Ascending aorta (tissue), 2 donors: ENCODE measurements around the gene FLNB. TPM values are rescaled to one million over a fixed set of nuclear protein-coding genes. Genes with fewer than 3 reads are reported as not detected.

Source experiments
- DNase-seq, 2 donors: peaks; one replicate each; pipeline ENCODE4 v3.0.0-alpha.2; 2019; ENCODE audit warnings: low spot score in 2 of 2
- H3K27ac ChIP-seq, 2 donors: fragments of 200-600 bp; sonication (generic); one replicate each; pipeline ENCODE4 v1.5.1; 2016 to 2017; ENCODE audit warnings: mild to moderate bottlenecking in 1 of 2
- H3K27me3 ChIP-seq: fragments of 200-600 bp; sonication (generic); one replicate; pipeline ENCODE4 v1.5.1; 2017
- H3K36me3 ChIP-seq, 2 donors: fragments of 200-600 bp; sonication (generic); one replicate each; pipeline ENCODE4 v1.5.1; 2016
- H3K4me1 ChIP-seq, 2 donors: fragments of 200-600 bp; sonication (generic); one replicate each; pipeline ENCODE4 v1.5.1; 2016 to 2017; ENCODE audit warnings: mild to moderate bottlenecking in 1 of 2
- H3K4me3 ChIP-seq, 2 donors: fragments of 200-600 bp; sonication (generic); one replicate each; pipeline ENCODE4 v1.5.1; 2016 to 2017; ENCODE audit warnings: mild to moderate bottlenecking in 1 of 2
- H3K9me3 ChIP-seq, 2 donors: fragments of 200-600 bp; sonication (generic); one replicate each; pipeline ENCODE4 v1.5.1; 2016
- intact Hi-C: fragments of 100-400 bp; cut with DNase I; formaldehyde crosslinking; loops from one replicate; pipeline ENCODE4 v1.15.1; 2023
- total RNA-seq: library from RNA; depleted of rRNA; stranded (reverse); fragments of >200 nt; gene quantifications from one replicate; pipeline ENCODE4 v1.1.0, GENCODE V29; 2016
- TF ChIP-seq, protein P1 (sequence below), 3 experiments: fragments of 200-600 bp in 2 of 3; fragments of 450-650 bp in 1 of 3; sonication (generic) in 2 of 3; IDR thresholded peaks; one replicate each; pipeline ENCODE4 v1.5.1; 2016 to 2019; ENCODE audit warnings: antibody characterized with exemption in 3 of 3, mild to moderate bottlenecking in 1 of 3, moderate library complexity in 1 of 3

The FLNB gene
- total RNA-seq, 1 donor from 2014 or later, result 144 TPM

- TF ChIP-seq, protein P1, sequence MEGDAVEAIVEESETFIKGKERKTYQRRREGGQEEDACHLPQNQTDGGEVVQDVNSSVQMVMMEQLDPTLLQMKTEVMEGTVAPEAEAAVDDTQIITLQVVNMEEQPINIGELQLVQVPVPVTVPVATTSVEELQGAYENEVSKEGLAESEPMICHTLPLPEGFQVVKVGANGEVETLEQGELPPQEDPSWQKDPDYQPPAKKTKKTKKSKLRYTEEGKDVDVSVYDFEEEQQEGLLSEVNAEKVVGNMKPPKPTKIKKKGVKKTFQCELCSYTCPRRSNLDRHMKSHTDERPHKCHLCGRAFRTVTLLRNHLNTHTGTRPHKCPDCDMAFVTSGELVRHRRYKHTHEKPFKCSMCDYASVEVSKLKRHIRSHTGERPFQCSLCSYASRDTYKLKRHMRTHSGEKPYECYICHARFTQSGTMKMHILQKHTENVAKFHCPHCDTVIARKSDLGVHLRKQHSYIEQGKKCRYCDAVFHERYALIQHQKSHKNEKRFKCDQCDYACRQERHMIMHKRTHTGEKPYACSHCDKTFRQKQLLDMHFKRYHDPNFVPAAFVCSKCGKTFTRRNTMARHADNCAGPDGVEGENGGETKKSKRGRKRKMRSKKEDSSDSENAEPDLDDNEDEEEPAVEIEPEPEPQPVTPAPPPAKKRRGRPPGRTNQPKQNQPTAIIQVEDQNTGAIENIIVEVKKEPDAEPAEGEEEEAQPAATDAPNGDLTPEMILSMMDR (IDR thresholded peaks at IDR 0.05), result no peak
- intact Hi-C loops, result no loop called here
- H3K27me3 ChIP-seq, result no peaks in the 10 kb centered on the region
Measured at GRCh38 chr3:58092521-58092920, 84.3 kb downstream of the FLNB start.

DNA sequence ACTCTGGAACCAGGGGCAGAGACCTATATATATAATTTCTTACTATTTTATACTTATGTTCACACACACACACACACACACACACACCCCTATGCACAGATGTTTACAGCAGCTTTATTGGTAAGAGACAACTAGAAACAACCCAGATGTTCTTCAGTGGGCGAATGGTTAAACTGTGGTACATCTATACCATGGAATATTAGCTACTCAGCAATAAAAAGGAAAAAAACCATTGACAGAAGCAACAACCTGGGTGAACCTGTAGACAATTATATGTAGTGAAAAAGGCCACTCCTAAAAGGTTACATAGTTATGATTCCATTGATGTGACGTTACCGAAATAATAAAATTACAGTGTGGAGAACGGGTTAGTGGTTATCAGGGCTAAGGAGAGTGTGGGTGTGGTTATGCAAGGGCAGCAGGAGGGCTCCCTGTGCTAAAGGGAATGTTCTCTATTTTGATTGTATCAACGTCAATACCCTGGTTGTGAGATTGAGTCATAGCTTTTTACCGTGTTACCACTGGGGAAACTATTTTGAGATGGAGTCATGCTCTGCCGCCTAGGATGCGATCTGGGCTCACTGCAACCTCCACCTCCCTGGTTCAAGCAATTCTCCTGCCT is 85.5 kb downstream of the FLNB start:
- intact Hi-C loops, result no loop called here
- Histone ChIP-seq H3K4me1 (peaks cover 0 to 25% of the 10 kb centered on the region in 2 donors), H3K27ac (peak overlapping the region in 1 of 2 donors; percentile 73), H3K27me3 (no peaks in the 10 kb centered on the region), H3K4me3 (no peak overlapping the region), H3K36me3 (peaks cover 21 to 28% of the 10 kb centered on the region in 2 donors), H3K9me3 (no peaks in the 10 kb centered on the region)
- TF ChIP-seq, protein P1 (IDR thresholded peaks at IDR 0.05), result no peak
- peak in 1 of 2 donors; percentile 65 for DNase-seq

More at GRCh38 chr3:58092521-58092920, 84.3 kb downstream of the FLNB start:
- H3K4me1 ChIP-seq, result peaks cover 0 to 30% of the 10 kb centered on the region in 2 donors
- peaks cover 15 to 19% of the 10 kb centered on the region in 2 donors for H3K36me3 ChIP-seq
- no peak overlapping the region for H3K27ac ChIP-seq
- DNase-seq, result no peak
- H3K4me3 ChIP-seq, result no peak overlapping the region
- H3K9me3 ChIP-seq, result no peaks in the 10 kb centered on the region

DNA sequence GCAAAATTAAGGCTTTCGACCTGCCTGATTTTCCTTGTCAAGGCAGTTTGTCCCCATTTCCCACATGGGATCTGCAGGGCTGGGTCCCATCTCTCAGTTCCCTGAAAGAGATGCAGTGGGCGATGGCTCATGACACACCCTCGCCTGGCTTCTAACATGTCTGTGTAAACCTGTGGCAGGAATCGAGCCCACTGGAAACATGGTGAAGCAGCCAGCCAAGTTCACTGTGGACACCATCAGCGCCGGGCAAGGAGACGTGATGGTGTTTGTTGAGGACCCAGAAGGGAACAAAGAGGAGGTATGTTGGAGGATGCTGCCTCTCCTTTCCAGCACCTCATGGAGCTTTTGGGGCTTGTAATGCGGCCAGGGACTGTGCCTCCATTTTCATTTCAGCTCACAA is 86.4 kb downstream of the FLNB start:
- TF ChIP-seq, protein P1 (IDR thresholded peaks at IDR 0.05), result no peak
- Histone ChIP-seq H3K4me3 (no peak overlapping the region), H3K27me3 (no peaks in the 10 kb centered on the region), H3K9me3 (no peaks in the 10 kb centered on the region), H3K36me3 (peaks cover 30 to 37% of the 10 kb centered on the region in 2 donors), H3K4me1 (peaks cover 0 to 25% of the 10 kb centered on the region in 2 donors), H3K27ac (peak overlapping the region; percentile 58 to 73)
- intact Hi-C loops, result no loop called here
- peak in 1 of 2 donors; percentile 61 for DNase-seq

GRCh38 chr3:58095603-58096138 is 87.4 kb downstream of the FLNB start:
- intact Hi-C loops, result no loop called here
- Histone ChIP-seq H3K9me3 (no peaks in the 10 kb centered on the region), H3K27me3 (no peaks in the 10 kb centered on the region), H3K36me3 (peaks cover 30 to 45% of the 10 kb centered on the region in 2 donors), H3K4me1 (peaks cover 0 to 25% of the 10 kb centered on the region in 2 donors), H3K4me3 (no peak overlapping the region), H3K27ac (peak overlapping the region; percentile 58 to 73)
- TF ChIP-seq, protein P1 (IDR thresholded peaks at IDR 0.05), result no peak
- peak in 1 of 2 donors; percentile 67 for DNase-seq

GRCh38 chr3:58098531-58098930 is 90.3 kb downstream of the FLNB start:
- no peak overlapping the region for H3K4me3 ChIP-seq
- DNase-seq, result peak in 1 of 2 donors; percentile 25
- H3K9me3 ChIP-seq, result no peaks in the 10 kb centered on the region
- H3K36me3 ChIP-seq, result peaks cover 34 to 50% of the 10 kb centered on the region in 2 donors
- H3K27me3 ChIP-seq, result no peaks in the 10 kb centered on the region
- TF ChIP-seq, protein P1 (IDR thresholded peaks at IDR 0.05), result no peak
- H3K27ac ChIP-seq, result no peak overlapping the region
- peaks cover 6 to 48% of the 10 kb centered on the region in 2 donors for H3K4me1 ChIP-seq
- intact Hi-C loops, result no loop called here
